K562 (cell line): Measurements from ENCODE around the gene STT3B. TPM values are rescaled to one million over a fixed set of nuclear protein-coding genes. Genes with fewer than 3 reads are reported as not detected.

Source experiments
- C11orf30 ChIP-seq: fragments of 450-650 bp; IDR thresholded peaks from 2 replicates; pipeline ENCODE4 v1.6.1; 2016; ENCODE audit warnings: low read depth, mild to moderate bottlenecking
- DPF2 ChIP-seq: fragments of 450-650 bp; IDR thresholded peaks from 2 replicates; pipeline ENCODE4 v1.6.1; 2016
- GATAD2A ChIP-seq: fragments of 450-650 bp; IDR thresholded peaks from 2 replicates; pipeline ENCODE4 v1.6.1; 2017
- KLF13 ChIP-seq: fragments of 450-650 bp; IDR thresholded peaks from 2 replicates; pipeline ENCODE4 v1.6.1; 2016; ENCODE audit warnings: missing genetic modification characterization, low read depth, mild to moderate bottlenecking, missing compliant biosample characterization, moderate library complexity, borderline replicate concordance
- MEIS2 ChIP-seq: fragments of 450-650 bp; IDR thresholded peaks from 2 replicates; pipeline ENCODE4 v1.6.1; 2014; ENCODE audit warnings: mild to moderate bottlenecking; ENCODE audit not compliant: partially characterized antibody
- MNT ChIP-seq, 2 experiments: fragments of 450-650 bp; conservative IDR thresholded peaks; 2 replicates each; pipeline ENCODE4 v1.6.1; 2017; ENCODE audit warnings: mild to moderate bottlenecking in 2 of 2, moderate library complexity in 2 of 2
- SRSF1 ChIP-seq: fragments of 200-400 bp; formaldehyde crosslinking; IDR thresholded peaks from 2 replicates; pipeline ENCODE4 v1.6.1; 2017; ENCODE audit warnings: mild to moderate bottlenecking, low read depth, low read length, moderate library complexity
- TSHZ1 ChIP-seq: fragments of 250-450 bp; sonication (Bioruptor Pico); IDR thresholded peaks from 2 replicates; pipeline ENCODE4 v1.4.0; 2020; ENCODE audit warnings: mild to moderate bottlenecking, moderate library complexity
- ZMIZ1 ChIP-seq, 2 experiments: fragments of 150-350 bp in 1 of 2; IDR thresholded peaks; 2 replicates each; pipeline ENCODE4 v1.6.1; 2012 to 2016; ENCODE audit warnings: low read depth in 2 of 2, low read length in 2 of 2, mild to moderate bottlenecking in 1 of 2, moderate library complexity in 1 of 2
- ZNF316 ChIP-seq: fragments of 450-650 bp; IDR thresholded peaks from 2 replicates; pipeline ENCODE4 v1.6.1; 2016
- ZNF408 ChIP-seq: fragments of 250-450 bp; sonication (Bioruptor Pico); IDR thresholded peaks from 2 replicates; pipeline ENCODE4 v1.4.0; 2020; ENCODE audit warnings: low read depth, mild to moderate bottlenecking, moderate library complexity
- polyA plus RNA-seq, 8 experiments: library from polyadenylated mRNA; depleted of rRNA in 4 of 8; stranded (reverse) in 5 of 8; unstranded in 3 of 8; fragments of >200 nt; fragmentation: Nextera tagmentation in 2 of 8; fragmentation: Illumina TruSeq in 1 of 8; extraction: Ambion mirVana in 2 of 8; extraction: Trizol in 1 of 8; gene quantifications; 2 replicates each; pipeline versions ENCODE4 v1.2.1 to v1.2.3, GENCODE V29; 2011 to 2014; ENCODE audit warnings: inconsistent platforms in 1 of 8, missing spikeins in 1 of 8
- total RNA-seq, 7 experiments: library from RNA; depleted of rRNA in 6 of 7; stranded (reverse); fragments of >200 nt in 6 of 7; fragmentation: Illumina TruSeq in 2 of 7; extraction: Trizol in 2 of 7; gene quantifications; 2 replicates each; pipeline versions ENCODE4 v1.2.1 to v1.2.3, GENCODE V29; 2011 to 2021; ENCODE audit warnings: low replicate concordance in 1 of 7

Gene STT3B
- total and polyA plus RNA-seq, 9 of the 15 experiments (the other 6 are each of a cell fraction or from before 2014, with no cell fraction given), result 22.4 to 147 (median 100) TPM

- TF ChIP-seq ZMIZ1 (IDR thresholded peaks at IDR 0.05; ENCODE audit: low read depth in 2 of 2, low read length in 2 of 2) (no peak), KLF13 (tag) (no peak), C11orf30 (0 out of 2 replicates have a peak, but pooled peaks have one; percentile 11), ZNF316 (peak; percentile 24; the same call in 1 of the 2 replicates), MEIS2 (peak; percentile 33), SRSF1 (no peak), ZNF408 (CRISPR knock-in tag) (no peak), TSHZ1 (CRISPR knock-in tag) (no peak), DPF2 (0 out of 2 replicates have a peak, but pooled peaks have one; percentile 18), GATAD2A (no peak), MNT (conservative IDR thresholded peaks at IDR 0.05) (no peak)
Measured at GRCh38 chr3:31503456-31503855, 29.3 kb upstream of the STT3B start (continued).
